SK-N-SH (cell line): ENCODE results near the gene CDH16. TPM values are rescaled to one million over a fixed set of nuclear protein-coding genes. Genes with fewer than 3 reads are reported as not detected.

ENCODE experiments used
- CTCF ChIA-PET: fragments of 300-600, 350-600 bp; formaldehyde crosslinking; extraction: SDS; loops from one replicate; lab custom pipeline; 2021; lab: Yijun Ruan, JAX
- POLR2A ChIA-PET: fragments of 350-600 bp; sonication (Branson Sonifier 250); formaldehyde crosslinking; extraction: SDS; loops from one replicate; lab custom pipeline; 2020; ENCODE audit warnings: antibody characterized with exemption, inconsistent platforms; lab: Yijun Ruan, JAX
- DNase-seq: peaks from one replicate; pipeline ENCODE4 v3.0.0; 2012
- H2AFZ ChIP-seq: fragments of 200-600 bp; sonication (generic); 2 replicates; pipeline ENCODE4 v1.8.1; 2016; ENCODE audit warnings: antibody characterized with exemption, mild to moderate bottlenecking, low read depth
- H3F3A ChIP-seq: fragments of 200-600 bp; sonication (generic); replicated peaks from 2 replicates; pipeline ENCODE3; 2016; ENCODE audit warnings: antibody characterized with exemption, mild to moderate bottlenecking; ENCODE audit not compliant: insufficient read depth
- H3K27ac ChIP-seq, 2 experiments: fragments of 200-500 bp in 1 of 2; fragments of 200-600 bp in 1 of 2; sonication (Bioruptor generic) in 1 of 2; sonication (generic), shearing (Covaris generic) in 1 of 2; 2 replicates each; pipeline versions ENCODE4 v1.5.1 to v1.6.1; 2014 to 2016; ENCODE audit warnings: low read depth in 2 of 2, inconsistent platforms in 1 of 2, low read length in 1 of 2, mild to moderate bottlenecking in 1 of 2, mixed read lengths in 1 of 2
- H3K27me3 ChIP-seq: fragments of 200-600 bp; sonication (generic), shearing (Covaris generic); 2 replicates; pipeline ENCODE4 v1.6.1; 2016; ENCODE audit warnings: mixed run types; ENCODE audit not compliant: insufficient read depth
- H3K36me3 ChIP-seq, 2 experiments: fragments of 200-500 bp in 1 of 2; fragments of 200-600 bp in 1 of 2; sonication (Bioruptor generic) in 1 of 2; sonication (generic) in 1 of 2; replicated peaks in 1 of 2; 2 replicates each; pipeline versions ENCODE3 to v1.5.1; 2014 to 2016; ENCODE audit warnings: low read length in 1 of 2, mild to moderate bottlenecking in 1 of 2; ENCODE audit not compliant: insufficient read depth in 2 of 2, control insufficient read depth in 1 of 2
- H3K4me1 ChIP-seq, 2 experiments: fragments of 200-500 bp in 1 of 2; fragments of 200-600 bp in 1 of 2; sonication (Bioruptor generic) in 1 of 2; sonication (generic), shearing (Covaris generic) in 1 of 2; 2 replicates each; pipeline versions ENCODE4 v1.5.1 to v1.6.1; 2014 to 2016; ENCODE audit warnings: low read depth in 1 of 2, low read length in 1 of 2, mixed run types in 1 of 2; ENCODE audit not compliant: insufficient read depth in 2 of 2, control insufficient read depth in 1 of 2
- H3K4me2 ChIP-seq: fragments of 200-600 bp; sonication (generic), shearing (Covaris generic); 2 replicates; pipeline ENCODE4 v1.6.1; 2017; ENCODE audit warnings: mixed run types
- H3K4me3 ChIP-seq, 2 experiments: fragments of 200-500 bp in 1 of 2; fragments of 200-600 bp in 1 of 2; sonication (Bioruptor generic) in 1 of 2; sonication (generic), shearing (Covaris generic) in 1 of 2; 2 replicates each; pipeline versions ENCODE4 v1.5.1 to v1.8.1; 2014 to 2016; ENCODE audit warnings: low read depth in 2 of 2, inconsistent platforms in 1 of 2, low read length in 1 of 2, mild to moderate bottlenecking in 1 of 2, mixed read lengths in 1 of 2, moderate library complexity in 1 of 2
- H3K79me2 ChIP-seq: fragments of 200-600 bp; sonication (generic); 2 replicates; pipeline ENCODE4 v1.8.1; 2017; ENCODE audit warnings: mild to moderate bottlenecking; ENCODE audit not compliant: insufficient read depth
- H3K9ac ChIP-seq: fragments of 200-600 bp; sonication (generic); 2 replicates; pipeline ENCODE4 v1.6.1; 2017; ENCODE audit warnings: mixed run types
- H3K9me2 ChIP-seq: fragments of 200-600 bp; sonication (generic); 2 replicates; pipeline ENCODE4 v1.6.1; 2017; ENCODE audit warnings: mixed run types
- H3K9me3 ChIP-seq: fragments of 200-600 bp; sonication (generic); 2 replicates; pipeline ENCODE4 v1.6.1; 2017; ENCODE audit warnings: mixed run types, mild to moderate bottlenecking, moderate library complexity
- H4K20me1 ChIP-seq: fragments of 200-600 bp; sonication (generic); 2 replicates; pipeline ENCODE4 v1.6.1; 2017; ENCODE audit warnings: mild to moderate bottlenecking, mixed run types; ENCODE audit not compliant: insufficient read depth
- CHD2 ChIP-seq: fragments of 150-350 bp; IDR thresholded peaks from 2 replicates; pipeline ENCODE4 v1.6.1; 2018; ENCODE audit warnings: low read length; ENCODE audit not compliant: partially characterized antibody
- EP300 ChIP-seq, 2 experiments: IDR thresholded peaks; 2 replicates each; pipeline versions ENCODE4 v1.4.0 to v1.6.1; 2012; ENCODE audit warnings: borderline replicate concordance in 1 of 2, low read depth in 1 of 2, low read length in 1 of 2
- FOXJ3 ChIP-seq: sonication (generic); formaldehyde crosslinking; IDR thresholded peaks from 2 replicates; pipeline ENCODE4 v1.5.1; 2020; ENCODE audit warnings: mild to moderate bottlenecking, missing genetic modification reagents
- GATA2 ChIP-seq: sonication (generic); formaldehyde crosslinking; IDR thresholded peaks from 2 replicates; pipeline ENCODE4 v1.5.0; 2020; ENCODE audit warnings: mild to moderate bottlenecking, missing genetic modification reagents
- IRF3 ChIP-seq: fragments of 150-350 bp; IDR thresholded peaks from 2 replicates; pipeline ENCODE4 v1.6.1; 2016; ENCODE audit warnings: mild to moderate bottlenecking, low read depth, low read length
- JUND ChIP-seq: IDR thresholded peaks from 2 replicates; pipeline ENCODE4 v1.4.0; 2012
- MAX ChIP-seq: IDR thresholded peaks from 2 replicates; pipeline ENCODE4 v1.4.0; 2012; ENCODE audit warnings: low read depth
- NFIC ChIP-seq: IDR thresholded peaks from 2 replicates; pipeline ENCODE4 v1.4.0; 2012; ENCODE audit warnings: borderline replicate concordance
- PBX3 ChIP-seq: IDR thresholded peaks from 2 replicates; pipeline ENCODE4; 2012
- RCOR1 ChIP-seq: fragments of 150-350 bp; IDR thresholded peaks from 2 replicates; pipeline ENCODE4 v1.6.1; 2017; ENCODE audit warnings: antibody characterized with exemption, low read length
- RXRA ChIP-seq: IDR thresholded peaks from 2 replicates; pipeline ENCODE4 v1.4.0; 2012; ENCODE audit warnings: low read depth, mild to moderate bottlenecking, borderline replicate concordance
- TCF12 ChIP-seq: IDR thresholded peaks from 2 replicates; pipeline ENCODE4 v1.4.0; 2012
- USF1 ChIP-seq: IDR thresholded peaks from 2 replicates; pipeline ENCODE4 v1.4.0; 2012; ENCODE audit warnings: low read depth, borderline replicate concordance
- WGBS: methylation state at CpG from one replicate; pipeline ENCODE4 v1.1.6; 2017; ENCODE audit warnings: low lambda C conversion rate; 5-methylcytosine and 5-hydroxymethylcytosine counted together
- polyA plus RNA-seq, 3 experiments: library from polyadenylated mRNA; depleted of rRNA; stranded (reverse); fragments of >200 nt; gene quantifications; 2 replicates each; pipeline ENCODE4 v1.2.3, GENCODE V29; 2012
- TF ChIP-seq, protein P1 (sequence below): fragments of 200-600 bp; sonication (generic); IDR thresholded peaks from 2 replicates; pipeline ENCODE4 v1.6.1; 2017; ENCODE audit warnings: antibody characterized with exemption, mild to moderate bottlenecking, moderate library complexity

Gene CDH16
- polyA plus RNA-seq, 1 of the 3 experiments (the other 2 are of a cell fraction), result not detected

DNA sequence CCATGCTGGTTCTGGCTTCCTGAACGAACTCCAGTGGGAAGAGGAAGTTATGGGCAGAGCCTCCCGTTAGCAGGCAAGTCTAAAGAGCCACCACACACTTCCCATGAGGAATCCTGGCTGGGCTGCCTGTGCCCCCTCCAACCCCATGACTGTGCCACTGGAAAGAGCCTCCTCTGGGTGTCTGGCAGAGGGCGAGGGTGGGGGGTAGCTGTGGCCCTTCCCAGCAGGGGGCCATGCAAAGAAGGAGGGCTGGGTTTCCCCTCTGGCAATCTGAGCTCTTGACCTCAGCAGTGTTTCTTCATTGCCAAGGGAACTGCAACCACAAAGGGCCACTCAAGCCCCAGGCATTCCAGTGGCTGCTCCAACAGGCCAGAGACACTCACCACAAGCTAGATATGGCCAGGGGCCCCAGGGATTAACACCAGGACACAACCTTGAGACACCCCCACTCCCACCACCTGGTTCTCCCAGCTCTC, 8.3 kb upstream of the CDH16 start (continued):
- peak; percentile 53 for TF ChIP-seq PBX3
- peak; percentile 75 for TF ChIP-seq TCF12
- TF ChIP-seq GATA2 (CRISPR knock-in tag), result no peak
- TF ChIP-seq FOXJ3 (CRISPR knock-in tag), result no peak
- peak in 1 of 2 experiments; percentile 68; a peak in 2 of 4 replicates for TF ChIP-seq EP300 (IDR thresholded peaks at IDR 0.05; ENCODE audit: borderline replicate concordance in 1 of 2, low read depth in 1 of 2, low read length in 1 of 2)
- TF ChIP-seq, protein P1, sequence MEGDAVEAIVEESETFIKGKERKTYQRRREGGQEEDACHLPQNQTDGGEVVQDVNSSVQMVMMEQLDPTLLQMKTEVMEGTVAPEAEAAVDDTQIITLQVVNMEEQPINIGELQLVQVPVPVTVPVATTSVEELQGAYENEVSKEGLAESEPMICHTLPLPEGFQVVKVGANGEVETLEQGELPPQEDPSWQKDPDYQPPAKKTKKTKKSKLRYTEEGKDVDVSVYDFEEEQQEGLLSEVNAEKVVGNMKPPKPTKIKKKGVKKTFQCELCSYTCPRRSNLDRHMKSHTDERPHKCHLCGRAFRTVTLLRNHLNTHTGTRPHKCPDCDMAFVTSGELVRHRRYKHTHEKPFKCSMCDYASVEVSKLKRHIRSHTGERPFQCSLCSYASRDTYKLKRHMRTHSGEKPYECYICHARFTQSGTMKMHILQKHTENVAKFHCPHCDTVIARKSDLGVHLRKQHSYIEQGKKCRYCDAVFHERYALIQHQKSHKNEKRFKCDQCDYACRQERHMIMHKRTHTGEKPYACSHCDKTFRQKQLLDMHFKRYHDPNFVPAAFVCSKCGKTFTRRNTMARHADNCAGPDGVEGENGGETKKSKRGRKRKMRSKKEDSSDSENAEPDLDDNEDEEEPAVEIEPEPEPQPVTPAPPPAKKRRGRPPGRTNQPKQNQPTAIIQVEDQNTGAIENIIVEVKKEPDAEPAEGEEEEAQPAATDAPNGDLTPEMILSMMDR, result no peak
- peak; percentile 49; the same call in 1 of the 2 replicates for TF ChIP-seq JUND
- TF ChIP-seq USF1, result no peak
- TF ChIP-seq CHD2, result no peak
- TF ChIP-seq RXRA, result peak; percentile 79; the same call in 1 of the 2 replicates
- TF ChIP-seq NFIC, result peak; percentile 65
- no peak for TF ChIP-seq RCOR1

GRCh38 chr16:66926171-66926947, 7.7 kb upstream of the CDH16 start:
- 0 out of 2 replicates have a peak overlapping the region, but pooled peaks have one; percentile 25 for H3K9ac ChIP-seq
- no peaks in the 10 kb centered on the region for H3K79me2 ChIP-seq
- no peaks in the 10 kb centered on the region for H3K36me3 ChIP-seq
- H3K4me2 ChIP-seq, result no peak overlapping the region
- H3K27me3 ChIP-seq, result no peaks in the 10 kb centered on the region
- no peaks in the 10 kb centered on the region for H3K9me2 ChIP-seq
- no peak for DNase-seq
- CTCF ChIA-PET, result interaction anchor here (0.8 to 13.6 kb wide), 9 partner anchors 13 to 91 kb away, joined by 3 to 174 read pairs (median 4); partner anchors contain the start of gene CES3
- no peak overlapping the region for H2AFZ ChIP-seq
- peaks cover 11% of the 10 kb centered on the region for H3F3A ChIP-seq
- no peaks in the 10 kb centered on the region for H4K20me1 ChIP-seq
- H3K27ac ChIP-seq, result peak overlapping the region in 1 of 2 experiments; percentile 71; a peak in 2 of 4 replicates
- peaks cover 4 to 13% of the 10 kb centered on the region in 2 experiments; a peak in 3 of 4 replicates for H3K4me1 ChIP-seq
- WGBS, result 82% methylated on average over 4 of the region's 5 CpGs
- H3K4me3 ChIP-seq, result no peak overlapping the region
- POLR2A ChIA-PET, result no interaction called here
- TF ChIP-seq, protein P1, result no peak
- TF ChIP-seq MAX, result 0 out of 2 replicates have a peak, but pooled peaks have one; percentile 0
- no peak for TF ChIP-seq IRF3
- no peaks in the 10 kb centered on the region for H3K9me3 ChIP-seq
